ENCODE results near the gene DEFB123. TPM values are rescaled to one million over a fixed set of nuclear protein-coding genes. Genes with fewer than 3 reads are reported as not detected.
A peak's percentile ranks its signal among the peaks of the same experiment; 100 is the strongest.

Gene DEFB123
- total and polyA plus RNA-seq, 9 of the 15 experiments (the other 6 are each of a cell fraction or from before 2014, with no cell fraction given), result not detected

GRCh38 chr20:31494131-31494530 is 53.7 kb downstream of the DEFB123 start (continued):
- no peak for TF ChIP-seq NKRF (IDR thresholded peaks at IDR 0.05; ENCODE audit: borderline replicate concordance)
- TF ChIP-seq MLX (CRISPR knock-in tag; conservative IDR thresholded peaks at IDR 0.05), result no peak
- no peak for TF ChIP-seq ZBTB17 (CRISPR knock-in tag; IDR thresholded peaks at IDR 0.05)
- TF ChIP-seq CBFA2T2 (conservative IDR thresholded peaks at IDR 0.05), result no peak
- no peak for TF ChIP-seq ZNF695 (CRISPR knock-in tag; IDR thresholded peaks at IDR 0.05)
- no peak for TF ChIP-seq ETV1 (tag; conservative IDR thresholded peaks at IDR 0.05; ENCODE audit: low read depth)
- no peak for TF ChIP-seq PBX2 (CRISPR knock-in tag; IDR thresholded peaks at IDR 0.05; ENCODE audit: low read depth)
- no peak for TF ChIP-seq PBX2 (tag; conservative IDR thresholded peaks at IDR 0.05; ENCODE audit: low read depth)
- no peak for TF ChIP-seq TCF7 (IDR thresholded peaks at IDR 0.05; ENCODE audit: borderline replicate concordance)
- no peak for TF ChIP-seq ERF (CRISPR knock-in tag; IDR thresholded peaks at IDR 0.05)
- peak; percentile 74 for TF ChIP-seq USF2 (CRISPR knock-in tag; IDR thresholded peaks at IDR 0.05)
- TF ChIP-seq RCOR1 (IDR thresholded peaks at IDR 0.05; ENCODE audit: borderline replicate concordance in 1 of 2, low read depth in 2 of 2, low read length in 2 of 2), result peak; percentile 20 to 45; a peak in 2 of 4 replicates
- TF ChIP-seq ZNF146 (CRISPR knock-in tag; IDR thresholded peaks at IDR 0.05; ENCODE audit: unreplicated experiment), result no peak
- no peak for TF ChIP-seq XRCC3 (IDR thresholded peaks at IDR 0.05)

Measured in K562 (cell line).